ENCODE data around the gene MEGF9.

MEGF9 gene

GRCh38 chr9:120616966-120617935 is 97.0 kb downstream of the MEGF9 start:
- DNase-seq = no peak

- DNase-seq = no peak
These were observed 102.1 kb downstream of the MEGF9 start for GRCh38 chr9:120612218-120612617.

- no peak for DNase-seq
These were observed 102.6 kb downstream of the MEGF9 start for GRCh38 chr9:120611690-120612068.

GRCh38 chr9:120610975-120611689 is 103.1 kb downstream of the MEGF9 start:
- no peak for DNase-seq

- no peak for DNase-seq
These were observed 104.6 kb downstream of the MEGF9 start for GRCh38 chr9:120609636-120610035.

GRCh38 chr9:120608421-120608820 is 105.8 kb downstream of the MEGF9 start:
- no peak for DNase-seq

GRCh38 chr9:120603591-120603990 is 110.7 kb downstream of the MEGF9 start:
- no peak for DNase-seq

- no peak for DNase-seq
These were observed 111.3 kb downstream of the MEGF9 start for GRCh38 chr9:120603010-120603409.

- no peak for DNase-seq
These were observed 120.4 kb downstream of the MEGF9 start for GRCh38 chr9:120593955-120594277.

GRCh38 chr9:120593250-120593954 is 120.9 kb downstream of the MEGF9 start:
- no peak for DNase-seq

GRCh38 chr9:120592210-120592609 is 122.1 kb downstream of the MEGF9 start:
- DNase-seq = no peak

- DNase-seq = peak; percentile 49
These were observed 126.9 kb downstream of the MEGF9 start for GRCh38 chr9:120587328-120587727.

GRCh38 chr9:120583958-120584369 is 130.3 kb downstream of the MEGF9 start:
- peak; percentile 67 for DNase-seq

GRCh38 chr9:120580051-120580896 is 134.0 kb downstream of the MEGF9 start, which contains the start of gene CDK5RAP2:
Gene CDK5RAP2 (minus strand): TSS chr9:120580167. CDS start chr9:120579978, 189 bp downstream.
- DNase-seq = peak; percentile 96

GRCh38 chr9:120579139-120580050 is 134.9 kb downstream of the MEGF9 start:
- no peak for DNase-seq

- no peak for DNase-seq
These were observed 139.8 kb downstream of the MEGF9 start for GRCh38 chr9:120574473-120574872.

GRCh38 chr9:120572472-120572871 is 141.8 kb downstream of the MEGF9 start:
- DNase-seq = no peak

- DNase-seq = no peak
These were observed 142.6 kb downstream of the MEGF9 start for GRCh38 chr9:120571443-120572257.

- DNase-seq = no peak
These were observed 144.0 kb downstream of the MEGF9 start for GRCh38 chr9:120570296-120570695.

GRCh38 chr9:120569556-120569955 is 144.7 kb downstream of the MEGF9 start:
- no peak for DNase-seq

Data from NCI-H524 treated with DMSO at 0.1 percent for 48 hours (cell line).